SKM-1 (cell line): ENCODE measurements around the gene STRAP.
"Not testable (repeated sequence)": the region's sequence is repeated elsewhere in the genome, so short reads cannot be mapped to it uniquely, and the experiment has no call there.

ENCODE experiments used
- DNase-seq: peaks from one replicate; lab custom pipeline; 2025; ENCODE audit not compliant: unreplicated experiment; lab: John Stamatoyannopoulos, UW

STRAP gene

DNA sequence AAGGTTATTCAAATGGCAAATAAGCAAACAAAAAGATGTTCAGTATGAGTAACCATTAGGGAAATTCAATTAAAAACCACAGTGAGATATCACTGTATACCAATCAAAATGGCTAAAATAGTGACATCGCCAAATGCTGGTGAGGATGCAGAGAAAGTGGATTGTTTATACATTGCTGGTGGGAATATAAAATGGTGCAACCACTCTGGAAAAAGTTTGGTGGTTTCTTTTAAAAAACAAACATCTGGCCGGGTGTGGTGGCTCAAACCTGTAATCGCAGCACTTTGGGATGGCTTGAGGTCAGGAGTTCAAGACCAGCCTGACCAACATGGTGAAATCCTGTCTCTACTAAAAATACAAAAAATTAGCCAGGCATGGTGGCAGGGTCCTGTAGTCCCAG, 14.0 kb upstream of the STRAP start:
- no peak for DNase-seq

DNA sequence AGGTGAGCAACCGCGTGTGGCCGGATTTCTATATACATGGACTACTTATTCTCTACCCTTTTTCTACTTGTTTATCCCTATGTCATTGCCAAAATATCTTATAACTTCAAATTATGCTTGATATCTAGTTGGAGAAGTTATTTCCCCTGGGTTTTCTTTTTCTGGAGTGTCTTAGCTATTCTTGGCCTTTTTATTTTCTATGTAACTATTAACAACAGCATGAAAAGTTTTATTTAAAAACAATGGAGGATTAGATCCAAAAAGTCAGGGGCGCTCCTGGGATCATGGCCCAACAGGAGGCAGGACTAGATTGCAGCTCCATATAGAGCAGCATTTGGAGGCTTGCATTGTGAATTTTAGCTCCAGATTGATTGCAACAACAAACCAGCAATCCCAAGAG, 8.6 kb upstream of the STRAP start:
- no peak for DNase-seq

DNA sequence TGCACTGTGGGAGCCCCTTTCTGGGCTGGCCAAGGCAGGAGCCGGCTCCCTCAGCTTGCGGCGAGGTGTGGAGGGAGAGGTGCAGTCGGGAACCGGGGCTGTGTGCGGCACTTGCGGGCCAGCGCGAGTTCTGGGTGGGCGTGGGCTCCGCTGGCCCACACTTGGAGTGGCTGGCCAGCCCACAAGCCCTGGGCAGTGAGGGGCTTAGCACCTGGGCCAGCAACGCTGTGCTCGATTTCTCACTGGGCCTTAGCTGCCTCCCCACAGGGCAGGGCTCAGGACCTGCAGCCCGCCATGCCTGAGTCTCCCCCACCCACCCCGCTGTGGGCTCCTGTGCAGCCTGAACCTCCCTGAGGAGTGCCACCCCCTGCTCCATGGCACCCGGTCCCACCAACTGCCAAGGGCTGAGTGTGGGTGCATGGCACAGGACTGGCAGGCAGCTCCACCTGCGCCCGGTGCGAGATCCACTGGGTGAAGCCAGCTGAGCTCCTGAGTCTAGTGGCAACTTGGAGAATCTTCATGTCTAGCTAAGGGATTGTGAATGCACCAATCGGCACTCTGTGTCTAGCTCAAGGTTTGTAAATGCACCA, 7.5 kb upstream of the STRAP start:
- DNase-seq = not testable (repeated sequence)

DNA sequence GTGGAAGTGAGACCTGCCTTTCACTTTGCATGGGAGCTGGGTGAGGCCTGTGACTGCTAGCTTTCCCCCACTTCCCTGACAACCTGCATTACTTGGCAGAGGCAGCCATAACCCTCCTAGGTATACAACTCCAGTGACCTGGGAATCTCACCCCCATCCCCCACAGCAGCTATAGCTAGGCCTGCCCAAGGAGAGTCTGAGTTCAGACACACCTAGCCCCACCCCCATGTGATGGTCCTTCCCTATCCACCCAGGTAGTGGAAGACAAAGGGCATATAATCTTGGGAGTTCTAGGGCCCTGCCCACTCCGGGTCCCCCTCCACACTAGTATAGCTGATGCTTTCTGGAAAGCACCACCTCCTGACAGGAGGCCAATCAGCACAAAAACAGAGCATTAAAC, 6.3 kb upstream of the STRAP start:
- no peak for DNase-seq

DNA sequence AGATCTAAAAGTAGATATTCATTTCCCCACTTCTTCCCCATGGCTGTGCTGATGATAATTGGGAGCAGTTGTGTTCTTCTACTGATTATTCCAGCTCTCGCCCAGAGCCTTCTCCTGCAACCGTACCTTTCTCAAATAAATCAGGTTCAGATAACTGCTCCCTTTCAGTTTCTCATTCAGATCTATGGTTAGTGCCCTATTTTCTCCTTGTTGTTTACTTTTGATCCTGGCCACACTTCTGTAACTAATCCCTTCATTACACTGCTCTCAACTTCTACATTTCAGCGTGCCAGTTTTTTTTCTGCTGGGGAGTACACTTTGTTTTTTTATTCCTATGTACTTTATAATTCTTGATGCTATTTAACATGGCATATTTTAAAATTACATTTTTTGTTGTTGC, 2.8 kb upstream of the STRAP start:
- DNase-seq = no peak

GRCh38 chr12:15880721-15881120, 1.5 kb upstream of the STRAP start:
- no peak for DNase-seq

DNA sequence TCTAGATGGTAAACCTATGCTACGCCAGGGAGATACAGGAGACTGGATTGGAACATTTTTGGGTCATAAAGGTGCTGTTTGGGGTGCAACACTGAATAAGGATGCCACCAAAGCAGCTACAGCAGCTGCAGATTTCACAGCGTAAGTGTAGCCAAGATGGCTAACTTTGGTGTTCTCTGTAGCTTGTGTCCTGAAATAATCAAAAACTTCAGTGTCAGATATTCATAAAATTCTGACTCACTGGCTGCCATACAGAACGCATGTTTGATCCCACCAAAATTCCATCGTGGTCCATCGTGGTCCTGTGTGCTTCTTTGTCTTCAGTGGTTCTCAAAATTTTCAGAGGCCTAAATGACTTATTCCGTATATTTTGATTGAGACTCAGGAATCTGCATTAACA, 1.3 kb downstream of the STRAP start:
- DNase-seq = no peak

DNA sequence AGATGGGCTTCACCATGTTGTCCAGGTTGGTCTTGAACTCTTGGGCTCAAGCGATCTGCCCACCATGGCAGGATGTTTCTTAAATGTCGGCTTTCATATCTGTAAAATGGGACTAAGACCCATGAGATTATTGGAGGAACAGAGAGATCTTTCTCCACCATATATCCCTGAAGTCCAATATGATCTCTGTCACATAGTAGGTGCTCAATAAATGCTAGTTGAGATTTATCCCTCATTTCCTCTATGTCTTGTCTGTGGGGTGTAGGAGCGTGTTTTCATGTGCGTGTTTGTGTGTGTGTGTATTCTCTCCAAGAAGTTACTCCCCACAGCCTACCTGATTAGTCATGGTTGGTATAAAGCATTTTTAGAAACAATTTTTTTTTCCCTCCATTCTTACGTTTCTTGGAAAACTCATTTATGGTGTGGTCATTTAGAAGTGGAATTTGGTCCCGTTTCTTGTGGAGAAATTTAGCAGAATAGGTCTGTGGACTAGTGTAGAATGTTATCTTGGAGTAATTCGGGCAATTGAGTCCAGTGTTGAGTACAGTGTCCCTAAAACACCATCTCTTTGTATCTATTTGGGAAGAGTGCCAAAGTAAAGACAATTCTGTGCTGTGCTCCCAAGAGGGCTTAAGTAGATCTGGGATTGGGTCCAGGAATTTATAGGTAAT, 4.3 kb downstream of the STRAP start:
- no peak for DNase-seq

DNA sequence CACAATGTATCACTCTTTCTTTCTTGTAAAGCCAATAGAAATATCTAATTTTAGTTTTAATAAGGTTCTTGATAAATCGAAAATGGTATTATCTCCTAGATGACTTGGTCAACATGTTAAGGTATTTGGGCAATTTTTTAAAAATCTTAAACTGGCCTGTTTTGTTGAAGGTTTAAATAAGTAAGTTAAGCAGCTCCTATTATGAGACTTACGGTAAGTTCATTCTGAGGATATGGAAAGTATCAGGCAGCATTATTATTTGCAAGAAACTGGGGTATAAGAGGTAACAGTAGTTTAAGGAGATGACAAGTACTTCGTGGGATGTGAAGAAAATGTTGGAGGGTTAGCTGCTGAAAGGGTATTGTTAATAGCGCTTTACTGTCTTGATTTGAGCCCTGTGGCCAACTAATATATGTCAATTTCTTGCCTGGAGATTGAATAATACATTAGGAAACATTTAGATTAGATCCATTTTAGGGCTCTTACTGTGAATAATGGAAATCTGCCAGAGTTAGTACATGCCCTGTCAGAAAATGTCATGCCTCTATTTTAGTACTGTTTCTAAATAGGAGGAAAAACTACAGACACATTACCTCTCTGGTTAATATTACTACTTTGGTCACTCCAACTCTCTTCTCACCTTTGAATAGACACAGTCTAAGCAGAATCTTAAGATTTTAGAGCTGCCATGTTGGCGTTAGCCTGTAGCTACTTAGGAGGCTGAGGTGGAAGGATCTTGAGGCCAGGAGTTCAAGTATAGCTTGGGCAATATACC, 5.0 kb downstream of the STRAP start:
- DNase-seq = no peak

DNA sequence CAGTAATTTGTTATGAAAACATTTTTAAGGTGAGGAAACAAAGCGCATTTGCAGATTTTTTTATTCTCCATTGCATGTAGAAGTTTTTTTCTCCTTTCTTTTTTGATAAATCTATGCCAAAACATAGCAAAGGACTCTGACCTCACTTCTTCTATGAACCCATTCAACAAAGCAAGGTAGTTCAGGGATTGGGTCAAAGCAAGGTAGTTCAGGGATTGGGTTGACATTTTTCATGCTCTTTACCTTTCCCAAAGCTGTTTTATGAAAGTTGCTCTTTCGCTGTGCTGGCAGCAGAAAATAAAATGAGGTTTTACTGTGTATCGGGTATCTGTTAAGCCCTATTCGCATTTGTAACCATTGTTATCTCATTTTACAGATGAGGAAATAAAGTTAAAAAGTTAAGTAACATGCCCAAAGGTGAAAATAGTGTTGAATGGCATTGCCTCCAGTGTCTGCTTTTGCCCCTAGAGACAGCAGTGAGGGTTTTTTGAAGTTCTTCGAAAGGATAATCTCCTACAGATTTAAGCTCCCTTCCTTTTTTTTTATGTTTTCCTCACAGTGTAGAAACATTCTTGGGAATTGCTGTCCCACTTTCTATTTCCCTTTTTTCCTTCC, 10.6 kb downstream of the STRAP start:
- DNase-seq = no peak

- no peak for DNase-seq
Measured at GRCh38 chr12:15893260-15893659, 11.1 kb downstream of the STRAP start.

- DNase-seq = no peak
Measured at GRCh38 chr12:15896867-15897266, 14.7 kb downstream of the STRAP start.

DNA sequence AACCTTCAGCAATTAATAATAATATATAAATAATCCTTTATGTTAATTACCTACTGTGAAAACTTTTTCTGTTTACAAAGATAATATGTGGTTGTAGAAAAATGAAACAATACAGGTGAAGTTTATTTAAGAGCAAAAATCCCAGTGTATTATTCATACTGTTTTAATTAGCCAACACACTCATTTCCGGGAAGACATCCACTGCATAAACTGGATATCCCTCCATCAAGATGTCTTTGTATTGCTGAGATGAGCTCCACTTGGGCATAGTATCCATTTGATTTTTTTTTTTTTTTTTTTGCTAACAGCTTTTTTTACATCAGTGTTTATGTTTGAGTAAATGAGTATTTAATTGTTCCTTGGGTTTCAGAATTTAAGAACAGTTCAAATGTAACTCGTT, 15.2 kb downstream of the STRAP start:
- no peak for DNase-seq

- DNase-seq = no peak
Measured at GRCh38 chr12:15899282-15899870, 17.2 kb downstream of the STRAP start.

DNA sequence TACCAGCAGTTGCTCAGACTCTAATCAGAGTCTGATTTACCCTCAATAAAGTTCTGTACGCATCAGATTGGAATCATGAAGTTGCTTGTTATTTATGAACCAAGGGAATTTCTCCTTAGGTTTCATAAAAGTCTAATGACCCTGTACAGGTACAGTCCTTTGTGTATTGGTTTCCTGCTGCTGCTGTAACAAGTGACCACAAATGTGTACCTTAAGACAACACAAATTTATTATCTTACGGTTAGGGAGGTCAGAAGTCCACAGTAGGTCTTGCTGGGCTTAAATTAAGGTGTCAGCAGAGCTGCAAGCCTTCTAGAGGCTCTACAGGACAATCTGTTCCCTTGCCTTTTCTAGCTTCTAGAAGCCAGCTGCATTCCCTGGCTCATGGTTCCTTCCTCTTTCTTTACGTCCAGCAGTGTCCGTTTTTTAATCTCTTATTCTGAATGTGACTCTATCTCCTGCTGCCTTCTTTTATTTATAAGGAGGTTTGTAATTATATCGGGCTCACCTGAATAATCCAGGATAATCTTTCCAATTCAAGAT, 22.3 kb downstream of the STRAP start:
- no peak for DNase-seq

DNA sequence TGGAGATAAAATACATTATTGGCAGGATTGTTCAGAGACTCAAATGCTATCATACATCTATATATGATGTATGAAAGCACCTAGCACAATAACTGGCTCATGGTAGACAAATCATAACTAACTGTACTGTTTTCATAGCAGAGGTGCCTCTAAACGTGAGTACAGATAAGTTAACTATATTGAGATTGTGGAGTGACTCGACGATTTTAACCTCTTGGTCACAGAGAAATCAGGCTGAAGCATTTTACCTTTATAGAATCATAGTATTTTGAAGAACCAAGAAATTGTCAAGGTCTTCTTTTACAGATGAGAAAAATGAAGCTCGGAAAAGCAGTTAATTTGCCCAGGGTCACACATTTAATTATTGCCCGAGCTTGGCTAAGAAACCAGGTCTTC, 28.3 kb downstream of the STRAP start:
- DNase-seq = no peak

- no peak for DNase-seq
Measured at GRCh38 chr12:15910864-15911721, 28.9 kb downstream of the STRAP start, which contains the start of gene DERA. Gene DERA, plus strand, starts transcription at chr12:15911332. Its CDS starts 52 bp downstream, at chr12:15911384.

DNA sequence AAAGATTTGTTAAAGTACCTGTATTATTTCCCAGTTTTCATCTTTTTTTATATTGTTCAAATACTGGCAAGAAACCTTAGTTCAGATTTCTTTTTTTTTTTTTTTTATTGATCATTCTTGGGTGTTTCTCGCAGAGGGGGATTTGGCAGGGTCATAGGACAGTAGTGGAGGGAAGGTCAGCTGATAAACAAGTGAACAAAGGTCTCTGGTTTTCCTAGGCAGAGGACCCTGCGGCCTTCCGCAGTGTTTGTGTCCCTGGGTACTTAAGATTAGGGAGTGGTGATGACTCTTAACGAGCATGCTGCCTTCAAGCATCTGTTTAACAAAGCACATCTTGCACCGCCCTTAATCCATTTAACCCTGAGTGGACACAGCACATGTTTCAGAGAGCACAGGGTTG, 29.7 kb downstream of the STRAP start:
- not testable (repeated sequence) for DNase-seq

DNA sequence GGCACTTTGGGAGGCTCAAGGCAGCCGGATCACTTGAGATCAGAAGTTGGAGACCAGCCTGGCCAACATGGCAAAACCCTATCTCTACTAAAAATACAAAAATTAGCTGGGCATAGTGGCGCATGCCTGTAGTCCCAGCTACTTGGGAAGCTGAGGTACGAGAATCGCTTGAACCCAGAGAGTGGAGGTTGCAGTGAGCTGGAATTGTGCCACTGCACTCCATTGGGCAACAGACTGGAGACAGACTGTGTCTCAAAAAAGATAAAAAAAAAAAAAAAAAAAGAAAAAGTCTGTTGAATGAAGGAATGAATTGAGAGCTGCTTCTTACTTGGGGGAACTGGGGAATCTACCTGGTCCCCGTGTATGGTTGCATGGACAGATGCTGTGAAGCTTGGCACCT, 31.9 kb downstream of the STRAP start:
- not testable (repeated sequence) for DNase-seq

DNA sequence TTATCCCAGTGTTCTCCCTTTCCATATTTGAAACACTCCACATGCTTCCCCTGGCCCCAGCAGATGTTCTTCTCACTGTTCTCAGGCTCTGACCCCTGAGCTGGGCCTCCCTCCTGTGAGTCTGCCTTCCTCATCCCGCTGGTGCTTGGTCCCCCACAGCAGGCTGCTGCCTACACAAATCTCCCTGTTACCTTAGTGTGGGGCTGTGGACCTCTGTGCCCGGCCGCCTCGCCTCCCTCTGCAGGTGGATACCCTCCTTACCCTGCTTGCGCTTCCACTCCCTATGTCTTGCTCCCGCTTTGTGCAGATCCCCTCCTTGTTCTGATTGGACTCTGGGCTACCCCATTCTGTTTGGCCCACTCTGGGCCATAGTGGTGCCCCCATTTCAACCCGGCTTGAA, 35.9 kb downstream of the STRAP start:
- no peak for DNase-seq
